ENCODE results near the gene GGA2.
"Not testable (repeated sequence)": the region's sequence is repeated elsewhere in the genome, so short reads cannot be mapped to it uniquely, and the experiment has no call there.

GGA2 gene

DNA sequence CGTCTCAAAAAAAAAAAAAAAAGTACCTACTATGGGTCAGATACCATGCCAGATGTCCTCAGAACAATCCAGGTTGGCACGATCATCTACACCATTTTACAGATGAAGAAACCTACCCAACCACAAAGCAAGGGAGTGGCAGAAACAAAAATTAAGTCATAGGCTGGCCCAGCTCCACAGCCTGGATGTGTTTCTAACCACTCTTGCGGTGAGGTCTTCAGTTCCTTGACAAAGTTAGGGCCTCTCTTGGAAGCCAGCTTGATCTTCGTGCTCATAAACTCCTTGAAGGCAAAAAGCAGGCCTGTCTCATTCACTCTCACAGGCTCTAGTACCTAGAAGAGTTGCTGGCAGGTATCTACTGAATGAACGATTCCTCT, 6.2 kb downstream of the GGA2 start:
- no peak for DNase-seq

- DNase-seq, result no peak
These were observed 7.8 kb downstream of the GGA2 start for GRCh38 chr16:23502466-23502865.

GRCh38 chr16:23501291-23501690, 9.0 kb downstream of the GGA2 start:
- DNase-seq, result no peak

DNA sequence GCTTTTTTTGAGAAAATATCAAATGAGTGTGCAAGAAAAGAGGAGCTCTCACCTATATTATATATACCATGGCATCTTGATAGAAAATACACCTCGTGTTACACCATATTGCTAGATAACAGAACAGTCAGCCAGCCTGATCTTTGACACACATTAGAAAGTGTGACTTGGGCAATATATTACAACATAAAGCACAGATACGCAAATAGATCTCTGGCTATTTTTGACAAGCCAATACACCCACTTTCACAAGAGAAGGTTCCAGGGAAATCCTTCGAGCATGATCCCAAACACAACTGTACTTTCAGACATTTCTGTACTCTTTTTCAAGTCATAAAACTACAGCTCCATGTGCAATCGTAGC, 9.4 kb downstream of the GGA2 start:
- peak; percentile 40 to 66 (median 65) for DNase-seq

- no peak for DNase-seq
These were observed 10.0 kb downstream of the GGA2 start for GRCh38 chr16:23500212-23500861.

DNA sequence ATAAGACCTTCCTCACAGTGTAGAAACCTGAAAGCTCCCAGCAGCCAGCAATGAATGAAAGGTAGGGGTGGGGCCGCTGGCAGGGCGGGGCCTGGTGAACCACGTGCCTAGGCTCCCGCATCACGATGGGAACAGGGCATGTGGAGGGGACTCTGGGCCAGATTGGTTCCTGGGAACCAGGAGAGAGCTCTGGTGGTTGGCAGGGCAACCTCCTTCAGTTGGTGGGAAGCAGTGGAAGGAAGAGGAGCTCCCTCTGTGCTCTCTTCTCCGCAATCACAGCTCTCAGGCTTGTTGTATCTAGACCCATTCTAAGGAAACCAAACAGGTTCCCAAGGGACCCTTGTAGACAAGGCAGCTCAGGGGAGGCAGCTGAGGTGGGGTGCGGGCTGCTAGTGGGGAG, 10.5 kb downstream of the GGA2 start:
- DNase-seq, result no peak

DNA sequence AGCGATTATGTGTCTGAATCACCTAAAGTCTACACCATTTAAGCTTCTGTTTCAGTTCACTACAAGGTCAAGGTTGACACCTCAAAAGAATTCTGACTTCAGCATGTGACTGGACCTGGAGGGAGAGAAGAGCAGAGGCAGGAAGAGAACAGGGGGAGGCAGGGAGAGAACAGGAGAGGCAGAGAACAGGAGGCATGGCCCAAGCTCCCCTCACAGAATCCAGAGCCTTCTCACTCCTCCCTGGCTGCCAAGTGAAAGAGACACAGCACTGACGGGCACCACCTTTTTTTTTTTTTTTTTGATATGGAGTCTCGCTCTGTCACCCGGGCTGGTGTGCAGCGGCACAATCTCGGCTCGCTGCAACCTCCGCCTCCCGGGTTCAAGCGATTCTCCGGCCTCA, 11.4 kb downstream of the GGA2 start:
- no peak for DNase-seq

DNA sequence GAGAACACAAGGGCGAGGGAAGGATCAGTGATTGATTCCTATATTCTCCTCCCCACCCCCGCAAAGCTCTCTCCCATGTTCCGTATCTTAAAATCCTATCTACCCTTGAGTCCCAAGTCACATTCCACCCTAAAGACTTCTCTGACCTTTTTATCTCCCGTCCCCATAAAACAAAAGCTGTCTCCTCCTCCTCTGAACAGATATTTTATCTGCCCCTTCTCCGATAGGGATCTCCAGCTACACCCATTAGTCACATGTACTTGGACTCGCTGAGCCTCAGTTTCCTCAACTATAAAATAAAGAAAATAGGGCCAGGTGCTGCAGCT, 12.8 kb downstream of the GGA2 start:
- DNase-seq, result no peak

- peak; percentile 37 to 42 (median 41) for DNase-seq
These were observed 13.3 kb downstream of the GGA2 start for GRCh38 chr16:23496821-23497542.

GRCh38 chr16:23495671-23496070, 14.6 kb downstream of the GGA2 start:
- DNase-seq, result no peak

- no peak for DNase-seq
These were observed 16.1 kb downstream of the GGA2 start for GRCh38 chr16:23494188-23494587.

DNA sequence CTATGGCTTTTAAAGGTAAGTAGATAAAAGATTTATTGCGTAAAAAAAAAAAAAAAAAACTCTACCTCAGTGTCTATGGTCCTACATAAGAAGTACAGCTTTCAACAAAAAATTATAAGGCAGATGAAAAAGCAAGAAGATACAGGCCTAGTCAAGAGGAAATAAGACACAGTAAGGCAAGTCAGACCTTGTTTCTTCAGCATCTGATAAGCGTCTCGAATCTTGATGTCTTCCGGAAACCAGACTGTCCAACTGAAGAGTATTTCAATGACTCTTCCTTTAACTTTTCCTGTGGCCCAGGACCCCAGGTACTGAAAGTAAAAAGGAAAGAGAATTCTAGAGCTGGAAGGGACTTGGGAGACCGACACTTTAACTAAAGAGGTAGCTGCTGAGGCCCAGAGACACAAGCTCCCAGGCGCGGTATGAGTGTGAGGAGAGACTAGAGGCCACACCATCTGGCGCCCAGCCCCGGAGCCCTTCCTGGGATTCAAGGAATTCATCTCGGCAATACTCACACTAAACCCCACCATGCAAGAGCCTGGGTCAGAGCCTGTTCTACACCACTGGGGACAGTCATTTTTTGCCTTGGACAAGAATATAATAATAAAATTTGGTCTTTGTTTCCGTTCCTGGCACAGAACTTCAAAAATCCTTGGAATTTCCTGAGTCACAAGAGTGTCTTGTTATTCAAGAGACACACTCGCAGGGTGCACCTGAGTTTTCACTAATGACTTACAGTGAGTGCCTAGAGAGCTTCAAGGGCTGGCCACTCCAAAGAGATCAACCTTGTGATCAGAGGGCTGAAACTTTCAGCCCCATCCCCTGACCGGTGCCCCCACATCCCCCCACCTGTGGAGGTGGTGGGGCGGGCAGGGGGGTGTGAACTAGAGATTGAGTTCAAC, 18.6 kb downstream of the GGA2 start:
- no peak for DNase-seq

GRCh38 chr16:23486480-23486879, 23.8 kb downstream of the GGA2 start:
- no peak for DNase-seq

DNA sequence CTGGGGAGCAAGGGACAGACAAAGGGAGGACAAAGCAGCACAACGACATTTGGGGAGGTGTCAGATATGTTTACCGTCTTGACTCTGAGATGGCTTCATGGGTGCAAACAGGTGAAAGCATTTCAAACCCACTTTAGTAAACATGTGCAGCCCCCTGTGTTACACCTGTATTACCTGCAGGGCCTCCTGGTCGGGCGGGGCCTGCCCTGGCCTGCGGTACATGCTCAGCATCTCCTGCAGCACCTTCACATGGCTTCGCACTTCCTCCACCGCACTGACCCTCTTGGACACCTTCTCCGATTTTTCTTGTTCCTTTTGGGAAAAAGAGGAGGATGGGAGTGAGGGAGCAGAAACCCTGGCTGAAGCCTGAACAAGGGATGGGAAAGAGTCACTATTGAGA, 24.5 kb downstream of the GGA2 start:
- no peak for DNase-seq

DNA sequence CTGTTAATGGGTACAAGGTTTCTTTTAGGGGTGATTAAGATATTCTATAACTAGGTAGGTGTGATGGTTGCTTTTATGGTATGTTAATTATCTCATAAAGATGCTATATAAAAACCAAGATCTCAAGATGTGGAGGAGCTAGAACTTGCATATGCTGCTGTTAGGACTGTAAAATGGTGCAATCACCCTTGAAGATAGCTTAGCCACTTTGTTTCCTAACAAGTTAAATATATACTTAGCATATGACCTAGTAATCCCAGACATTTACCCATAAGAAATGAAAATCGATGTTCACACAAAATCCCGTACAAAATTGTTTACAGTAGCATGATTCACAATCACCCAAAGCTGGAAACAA, 25.1 kb downstream of the GGA2 start:
- DNase-seq, result no peak

DNA sequence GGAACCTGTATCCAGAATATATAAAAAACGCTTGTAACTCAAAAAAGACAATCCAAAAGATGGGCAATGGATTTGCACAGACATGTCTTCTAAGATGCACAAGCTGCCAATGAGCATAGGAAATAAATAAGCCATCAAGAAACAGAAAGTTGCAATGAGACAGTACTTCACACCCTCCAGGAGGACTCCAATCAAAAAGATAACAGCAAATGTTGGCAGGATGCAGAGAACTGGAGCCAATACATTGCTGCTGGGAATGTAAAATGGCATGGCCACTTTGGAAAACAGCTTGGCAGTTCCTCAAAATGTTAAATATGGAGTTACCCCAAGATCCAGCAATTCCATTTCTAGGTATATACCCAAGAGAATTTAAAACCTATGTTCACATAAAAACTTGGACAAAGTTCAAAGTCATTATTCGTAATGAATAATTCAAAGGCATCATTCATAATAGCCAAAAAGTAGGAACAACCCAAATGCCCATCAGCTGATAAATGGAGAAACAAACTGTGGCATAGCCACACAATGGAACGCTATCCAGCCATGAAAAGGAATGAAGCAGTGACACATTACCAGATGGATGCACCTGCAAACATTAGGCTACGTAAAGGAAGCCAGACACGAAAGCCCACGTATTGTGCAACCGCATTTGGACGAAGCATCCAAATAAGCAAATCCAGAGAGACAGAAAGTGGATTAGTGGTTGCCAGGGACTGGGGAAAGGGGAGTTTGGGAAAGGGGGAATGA, 25.6 kb downstream of the GGA2 start:
- no peak for DNase-seq

DNA sequence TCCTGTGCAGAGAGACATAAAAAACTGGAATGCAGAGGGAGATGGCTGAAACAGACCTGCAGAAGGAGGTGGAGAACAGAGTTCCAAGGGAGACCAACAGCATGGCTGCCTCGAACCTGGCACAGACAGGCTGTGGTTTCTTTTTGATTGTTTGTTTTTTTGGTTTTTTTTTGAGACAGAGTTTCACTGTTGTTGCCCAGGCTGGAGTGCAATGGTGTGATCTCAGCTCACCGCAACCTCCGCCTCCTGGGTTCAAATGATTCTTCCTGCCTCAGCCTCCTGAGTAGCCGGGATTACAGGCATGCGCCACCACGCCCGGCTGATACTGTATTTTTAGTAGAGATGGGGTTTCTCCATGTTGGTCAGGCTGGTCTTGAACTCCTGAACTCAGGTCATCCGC, 26.8 kb downstream of the GGA2 start:
- not testable (repeated sequence) for DNase-seq

DNA sequence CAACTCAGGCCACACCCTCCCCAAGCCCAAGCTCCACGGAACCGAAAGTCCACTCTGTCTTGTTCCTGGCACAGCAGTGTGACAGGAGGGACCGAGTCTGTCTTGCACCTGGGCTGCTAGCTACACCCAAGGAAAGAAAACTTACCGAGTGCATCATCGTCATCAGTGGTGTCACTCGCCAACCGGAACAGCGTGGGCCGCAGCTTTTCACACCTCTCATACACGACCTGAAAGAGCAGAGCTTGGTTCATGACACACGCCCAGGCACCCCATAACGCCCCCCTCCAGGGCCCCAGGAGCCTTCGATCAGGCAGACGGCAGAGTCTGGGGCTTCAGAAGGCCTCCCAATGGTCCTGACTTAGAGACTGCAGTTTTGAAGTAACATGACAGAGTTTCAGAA, 27.5 kb downstream of the GGA2 start:
- DNase-seq, result no peak

GRCh38 chr16:23480257-23480656, 30.0 kb downstream of the GGA2 start:
- DNase-seq, result no peak

DNA sequence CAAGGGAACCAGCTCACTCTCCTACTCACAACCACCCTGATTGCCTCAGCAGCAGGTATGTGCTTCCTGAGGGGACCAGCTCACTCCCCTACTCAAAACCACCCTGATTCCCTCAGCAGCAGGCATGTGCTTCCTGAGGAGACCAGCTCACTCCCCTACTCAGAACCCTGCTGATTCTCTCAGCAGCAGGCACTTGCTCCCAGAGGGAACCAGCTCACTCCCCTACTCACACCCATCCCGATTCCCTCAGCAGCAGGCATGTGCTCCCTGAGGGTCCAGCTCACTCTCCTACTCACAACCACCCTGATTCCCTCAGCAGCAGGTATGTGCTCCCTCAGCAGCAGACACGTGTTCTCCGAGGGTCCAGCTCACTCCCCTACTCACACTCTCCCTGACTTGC, 31.2 kb downstream of the GGA2 start:
- no peak for DNase-seq

GRCh38 chr16:23478566-23478965, 31.7 kb downstream of the GGA2 start:
- DNase-seq, result no peak

GRCh38 chr16:23476289-23476688, 34.0 kb downstream of the GGA2 start:
- no peak for DNase-seq

GRCh38 chr16:23469814-23470213, 40.5 kb downstream of the GGA2 start:
- no peak for DNase-seq

Data from suppressor macrophage treated with lipopolysaccharide for 1 hour (primary cell).